ENCODE results near the gene TNNT3. TPM values are rescaled to one million over a fixed set of nuclear protein-coding genes. Genes with fewer than 3 reads are reported as not detected.

Gene TNNT3
- total and polyA plus RNA-seq, 11 donors: 17.1 to 84.5 (median 46.4) TPM

DNA sequence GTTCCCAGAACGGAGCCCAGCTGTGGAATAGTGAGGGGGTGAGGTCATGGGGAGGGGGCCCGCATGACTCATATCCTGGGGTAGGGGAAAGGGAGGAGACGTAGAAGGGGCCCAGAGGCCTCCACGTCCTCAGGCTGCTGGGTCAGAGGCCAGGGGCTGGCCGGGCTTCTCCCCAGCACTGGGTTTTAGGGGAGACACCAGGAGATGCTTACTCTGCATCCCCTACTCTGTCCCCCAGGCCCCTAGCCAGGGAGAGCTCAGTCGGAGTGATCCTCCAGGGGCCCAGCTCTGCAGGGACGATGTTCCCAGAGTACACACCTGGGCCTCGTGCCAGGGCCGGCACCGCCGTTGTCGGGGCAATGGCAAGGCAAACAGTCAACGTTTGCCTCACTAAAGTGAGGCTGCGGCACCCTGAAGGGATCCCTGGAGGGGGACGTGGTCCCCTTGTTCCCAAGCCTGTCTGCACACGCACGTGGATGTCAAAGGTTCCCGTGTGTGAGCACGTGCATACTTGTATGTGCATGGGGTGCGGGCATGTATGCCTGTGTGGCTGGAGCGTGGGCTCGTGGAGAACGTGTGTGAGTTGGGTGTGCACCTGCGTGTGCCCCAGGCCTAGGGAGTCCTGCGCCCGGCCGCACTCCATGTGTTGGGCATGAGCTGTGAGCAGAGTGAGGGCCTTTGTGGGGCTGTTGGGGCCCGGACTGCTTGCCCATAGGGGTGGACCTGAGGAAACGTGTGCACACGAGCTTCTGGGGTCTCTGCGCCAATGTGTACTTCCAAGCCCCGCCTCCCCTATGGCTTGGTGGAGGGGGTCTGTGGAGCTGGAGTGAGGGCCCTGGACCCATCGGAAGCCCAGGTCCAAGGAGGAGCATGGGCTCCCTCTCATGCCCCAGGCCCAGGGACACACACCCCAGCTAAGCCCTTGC is 42.0 kb upstream of the TNNT3 start:
- ATAC-seq (no peak), DNase-seq (peak; percentile 65 to 87 (median 84))
- intact Hi-C loops (cut with DNase I): no loop called here
- Histone ChIP-seq H3K27me3 (no peaks in the 10 kb centered on the region), H3K36me3 (no peaks in the 10 kb centered on the region), H3K9me3 (no peaks in the 10 kb centered on the region), H3K27ac (peak overlapping the region; percentile 69 to 99 (median 96)), H3K4me3 (peak overlapping the region in 2 of 12 donors; percentile 13 to 30), H3K4me1 (peaks cover 32 to 77% (median 61%) of the 10 kb centered on the region in 12 donors)
- 45 to 56% (median 53%) methylated on average over 12 to 33 of the region's 33 CpGs for WGBS, 4 donors
- no peak for TF ChIP-seq POLR2A (IDR thresholded peaks at IDR 0.05)
- TF ChIP-seq, protein P1, sequence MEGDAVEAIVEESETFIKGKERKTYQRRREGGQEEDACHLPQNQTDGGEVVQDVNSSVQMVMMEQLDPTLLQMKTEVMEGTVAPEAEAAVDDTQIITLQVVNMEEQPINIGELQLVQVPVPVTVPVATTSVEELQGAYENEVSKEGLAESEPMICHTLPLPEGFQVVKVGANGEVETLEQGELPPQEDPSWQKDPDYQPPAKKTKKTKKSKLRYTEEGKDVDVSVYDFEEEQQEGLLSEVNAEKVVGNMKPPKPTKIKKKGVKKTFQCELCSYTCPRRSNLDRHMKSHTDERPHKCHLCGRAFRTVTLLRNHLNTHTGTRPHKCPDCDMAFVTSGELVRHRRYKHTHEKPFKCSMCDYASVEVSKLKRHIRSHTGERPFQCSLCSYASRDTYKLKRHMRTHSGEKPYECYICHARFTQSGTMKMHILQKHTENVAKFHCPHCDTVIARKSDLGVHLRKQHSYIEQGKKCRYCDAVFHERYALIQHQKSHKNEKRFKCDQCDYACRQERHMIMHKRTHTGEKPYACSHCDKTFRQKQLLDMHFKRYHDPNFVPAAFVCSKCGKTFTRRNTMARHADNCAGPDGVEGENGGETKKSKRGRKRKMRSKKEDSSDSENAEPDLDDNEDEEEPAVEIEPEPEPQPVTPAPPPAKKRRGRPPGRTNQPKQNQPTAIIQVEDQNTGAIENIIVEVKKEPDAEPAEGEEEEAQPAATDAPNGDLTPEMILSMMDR (IDR thresholded peaks at IDR 0.05): no peak

DNA sequence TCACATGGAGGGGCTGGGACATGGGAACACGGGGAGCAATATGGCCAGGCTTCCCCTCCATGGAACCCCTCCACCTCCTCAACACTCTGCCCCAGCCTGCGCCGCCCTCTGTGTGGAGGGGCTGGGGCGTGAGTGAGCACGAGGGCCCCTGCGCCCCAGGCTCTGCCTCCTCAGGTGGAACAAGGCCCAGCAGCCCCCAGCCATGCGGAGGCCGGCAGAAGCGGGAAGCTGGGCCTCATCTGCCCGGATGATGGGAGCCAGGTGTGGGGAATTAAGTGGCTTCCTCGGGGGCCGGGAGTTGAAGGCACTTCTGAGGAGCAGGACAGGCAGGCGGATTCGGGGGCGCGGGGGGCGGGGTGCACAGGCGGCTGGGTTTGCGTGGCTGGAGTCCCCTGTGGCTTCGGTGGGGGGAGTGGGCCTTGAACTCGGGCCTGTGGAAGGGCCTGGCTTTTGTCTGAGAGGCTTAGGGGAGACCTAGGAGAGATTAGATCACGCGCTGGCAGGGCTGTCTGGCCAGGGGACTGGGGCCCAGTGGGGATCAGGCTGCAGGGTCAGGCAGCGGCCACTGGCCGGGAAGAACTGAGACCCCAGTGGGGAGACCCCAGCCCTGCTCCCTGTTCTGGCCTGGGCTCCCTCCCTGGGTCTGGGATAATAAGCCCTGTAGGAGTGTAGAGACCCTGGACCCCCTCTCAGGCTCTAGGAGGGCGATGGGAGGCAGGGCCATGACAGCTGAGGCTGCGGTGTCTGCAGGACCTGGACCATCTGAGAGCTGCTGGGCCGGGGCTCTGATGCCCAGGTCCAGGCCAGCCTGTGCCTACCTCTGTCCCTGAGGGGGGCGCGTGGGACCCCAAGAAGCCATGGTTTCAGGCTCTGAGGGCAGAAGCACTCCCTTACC is 41.1 kb upstream of the TNNT3 start:
- TF ChIP-seq, protein P1 (IDR thresholded peaks at IDR 0.05): no peak
- no peak for TF ChIP-seq POLR2A (IDR thresholded peaks at IDR 0.05)
- intact Hi-C loops (cut with DNase I): no loop called here
- ATAC-seq: peak in 1 of 4 donors; percentile 4
- 79 to 91% (median 82%) methylated on average over 23 to 30 of the region's 30 CpGs for WGBS, 4 donors
- H3K4me3 ChIP-seq: no peak overlapping the region
- DNase-seq: peak; percentile 46 to 72 (median 61)
- peaks cover 0 to 8% (median 0%) of the 10 kb centered on the region in 9 donors for H3K36me3 ChIP-seq
- peaks cover 32 to 83% (median 70%) of the 10 kb centered on the region in 12 donors for H3K4me1 ChIP-seq
- no peaks in the 10 kb centered on the region for H3K9me3 ChIP-seq
- H3K27ac ChIP-seq: peak overlapping the region; percentile 69 to 99 (median 96)
- no peaks in the 10 kb centered on the region for H3K27me3 ChIP-seq

DNA sequence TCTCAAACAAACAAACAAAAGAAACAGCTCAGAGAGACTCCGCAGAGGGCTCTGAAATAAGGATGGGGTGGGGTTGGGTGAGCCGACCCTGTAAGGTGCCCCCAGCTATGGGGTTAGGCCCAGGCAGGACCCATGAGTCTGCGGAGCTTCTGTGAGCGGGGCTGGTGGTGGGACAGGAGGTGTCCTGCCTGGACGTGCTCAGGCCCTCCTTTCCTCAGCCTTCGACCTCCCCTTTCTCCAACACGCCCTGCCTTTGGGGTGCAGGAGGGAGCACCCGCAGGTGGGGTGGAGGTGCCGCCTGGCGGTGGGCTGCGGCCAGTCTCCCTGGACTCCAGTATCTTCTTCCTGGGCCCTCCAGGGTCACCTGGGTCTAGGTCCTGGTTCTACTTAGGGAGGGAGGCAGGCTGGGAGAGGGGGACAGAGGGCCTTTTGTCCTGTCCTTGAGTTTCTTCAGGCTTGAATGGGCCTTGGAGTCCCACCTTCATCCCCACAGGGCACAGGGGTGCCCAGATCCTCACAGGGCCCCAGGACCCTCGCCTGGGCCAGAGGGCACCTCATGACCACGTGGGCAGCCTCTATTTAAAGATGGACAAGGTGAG is 40.1 kb upstream of the TNNT3 start:
- no peak overlapping the region for H3K4me3 ChIP-seq
- peaks cover 0 to 19% (median under 1%) of the 10 kb centered on the region in 9 donors for H3K36me3 ChIP-seq
- intact Hi-C loops (cut with DNase I): no loop called here
- no peaks in the 10 kb centered on the region for H3K9me3 ChIP-seq
- TF ChIP-seq POLR2A (IDR thresholded peaks at IDR 0.05): no peak
- TF ChIP-seq, protein P1 (IDR thresholded peaks at IDR 0.05): no peak
- no peak for ATAC-seq
- WGBS, 4 donors: 83 to 92% (median 89%) methylated on average over 8 to 13 of the region's 13 CpGs
- no peaks in the 10 kb centered on the region for H3K27me3 ChIP-seq
- DNase-seq: peak in 4 of 5 donors; percentile 7 to 46 (median 32)
- peak overlapping the region; percentile 85 to 99 (median 96) for H3K27ac ChIP-seq
- H3K4me1 ChIP-seq: peaks cover 32 to 83% (median 70%) of the 10 kb centered on the region in 12 donors

All from heart left ventricle (tissue), 16 donors.